IPS DF 4.7 (cell line): ENCODE measurements around the gene HSF5.
"Not testable (repeated sequence)": the region's sequence is repeated elsewhere in the genome, so short reads cannot be mapped to it uniquely, and the experiment has no call there.

Experiments
- DNase-seq: peaks from one replicate; pipeline ENCODE4 v3.0.0-alpha.2; 2013; ENCODE audit warnings: low spot score; ENCODE audit errors: extremely low read depth

Gene HSF5

GRCh38 chr17:58516644-58517377 lies 28.6 kb upstream of the HSF5 start:
- DNase-seq = no peak

- no peak for DNase-seq
Observed at GRCh38 chr17:58515286-58515685, 27.1 kb upstream of the HSF5 start.

GRCh38 chr17:58514770-58515157 lies 26.6 kb upstream of the HSF5 start:
- no peak for DNase-seq

GRCh38 chr17:58513965-58514769 lies 26.0 kb upstream of the HSF5 start, which contains the start of gene MTMR4:
TSS of gene MTMR4 (minus strand) at chr17:58514638. CDS start at chr17:58514407, 231 bp downstream.
- no peak for DNase-seq

GRCh38 chr17:58513267-58513964 lies 25.2 kb upstream of the HSF5 start:
- no peak for DNase-seq

GRCh38 chr17:58510075-58510474 lies 21.9 kb upstream of the HSF5 start:
- DNase-seq = no peak

GRCh38 chr17:58508341-58509067 lies 20.3 kb upstream of the HSF5 start:
- no peak for DNase-seq

- DNase-seq = no peak
Observed at GRCh38 chr17:58507123-58507634, 19.0 kb upstream of the HSF5 start.

GRCh38 chr17:58506354-58507080 lies 18.3 kb upstream of the HSF5 start:
- DNase-seq = no peak

GRCh38 chr17:58504826-58505351 lies 16.7 kb upstream of the HSF5 start:
- DNase-seq = no peak

- no peak for DNase-seq
Observed at GRCh38 chr17:58503866-58504265, 15.7 kb upstream of the HSF5 start.

- not testable (repeated sequence) for DNase-seq
Observed at GRCh38 chr17:58503134-58503533, 14.9 kb upstream of the HSF5 start.

GRCh38 chr17:58501451-58501850 lies 13.2 kb upstream of the HSF5 start:
- no peak for DNase-seq

- DNase-seq = no peak
Observed at GRCh38 chr17:58498177-58498828, 10.1 kb upstream of the HSF5 start.

GRCh38 chr17:58493506-58493905 lies 5.3 kb upstream of the HSF5 start:
- DNase-seq = no peak

- DNase-seq = no peak
Observed at GRCh38 chr17:58492238-58493121, 4.3 kb upstream of the HSF5 start.

GRCh38 chr17:58491510-58492045 lies 3.4 kb upstream of the HSF5 start:
- no peak for DNase-seq

- no peak for DNase-seq
Observed at GRCh38 chr17:58488428-58488890, 251 bp upstream of the HSF5 start.
